Activated CD8-positive, alpha-beta memory T cell treated with anti-CD3 and anti-CD28 coated beads, Interleukin-2, amount 50 U/mL, for 4 hours (primary cell): ENCODE data around the gene DNAH17.

ENCODE experiments used
- DNase-seq: peaks from one replicate; pipeline ENCODE4 v3.0.0-alpha.2; 2020

The DNAH17 gene

DNA sequence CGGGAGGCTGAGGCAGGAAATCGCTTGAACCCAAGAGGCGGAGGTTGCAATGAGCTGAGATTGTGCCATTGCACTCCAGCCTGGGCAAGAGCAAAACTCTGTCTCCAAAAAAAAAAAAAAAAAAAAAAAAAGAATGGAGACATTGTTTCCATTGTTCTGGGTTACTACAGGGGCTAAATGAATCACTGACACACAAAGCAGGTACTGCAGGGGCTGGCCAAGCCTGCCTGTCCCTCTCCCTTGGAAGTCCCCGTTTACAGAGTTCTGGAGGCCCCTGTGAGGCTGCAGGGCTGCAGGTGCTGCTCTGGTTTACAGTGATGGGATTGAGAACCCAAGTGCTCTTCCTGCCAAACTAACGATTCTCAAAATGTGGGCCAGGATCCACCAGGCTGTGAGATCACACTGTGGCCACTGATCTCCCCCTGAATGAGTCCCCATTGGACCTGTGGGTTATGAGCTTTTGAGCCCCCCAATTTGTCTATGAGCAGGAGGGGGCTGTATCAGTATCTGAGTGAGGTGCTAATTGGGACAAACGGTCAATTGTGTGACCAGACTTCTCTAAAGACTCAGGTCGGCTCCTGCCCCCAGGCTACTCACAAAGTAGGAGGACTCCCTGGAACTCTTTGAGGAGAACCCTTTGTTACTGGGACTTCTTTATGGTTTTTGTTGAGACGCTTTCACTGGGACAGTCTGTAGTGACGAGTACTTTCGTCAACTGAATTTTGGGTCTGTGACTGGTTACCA is 39.0 kb downstream of the DNAH17 start:
- DNase-seq: no peak

DNA sequence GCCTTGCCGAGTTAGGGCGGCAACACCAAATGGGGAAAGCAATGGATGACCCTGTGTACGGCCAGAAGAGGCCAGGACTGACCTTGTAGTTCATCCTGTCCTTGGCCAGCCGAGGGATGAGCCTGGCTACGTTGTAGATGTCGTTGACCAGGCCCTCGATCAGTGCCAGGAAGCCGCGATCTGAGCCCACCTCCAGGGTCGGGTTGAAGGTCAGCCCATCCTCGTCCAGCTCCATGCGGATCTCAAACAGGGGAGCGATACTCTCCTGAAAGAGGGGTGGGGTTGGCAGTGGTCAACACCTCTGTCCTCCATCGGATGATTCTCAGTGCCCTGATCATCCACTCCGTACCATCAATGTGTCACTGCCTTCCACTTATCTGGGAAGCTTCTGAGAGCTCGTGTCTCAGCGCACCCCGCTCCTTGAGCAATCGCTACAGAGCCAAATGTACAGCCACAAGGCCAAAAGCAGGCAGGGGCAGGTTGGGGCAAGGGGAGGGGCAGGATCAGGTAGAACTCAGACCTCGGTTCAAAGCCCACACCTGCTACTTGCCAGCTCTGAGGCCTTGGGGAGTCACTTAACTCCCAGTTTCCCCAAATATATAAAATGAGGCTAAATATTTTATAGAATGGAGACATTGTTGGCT is 39.9 kb downstream of the DNAH17 start:
- DNase-seq: no peak

DNA sequence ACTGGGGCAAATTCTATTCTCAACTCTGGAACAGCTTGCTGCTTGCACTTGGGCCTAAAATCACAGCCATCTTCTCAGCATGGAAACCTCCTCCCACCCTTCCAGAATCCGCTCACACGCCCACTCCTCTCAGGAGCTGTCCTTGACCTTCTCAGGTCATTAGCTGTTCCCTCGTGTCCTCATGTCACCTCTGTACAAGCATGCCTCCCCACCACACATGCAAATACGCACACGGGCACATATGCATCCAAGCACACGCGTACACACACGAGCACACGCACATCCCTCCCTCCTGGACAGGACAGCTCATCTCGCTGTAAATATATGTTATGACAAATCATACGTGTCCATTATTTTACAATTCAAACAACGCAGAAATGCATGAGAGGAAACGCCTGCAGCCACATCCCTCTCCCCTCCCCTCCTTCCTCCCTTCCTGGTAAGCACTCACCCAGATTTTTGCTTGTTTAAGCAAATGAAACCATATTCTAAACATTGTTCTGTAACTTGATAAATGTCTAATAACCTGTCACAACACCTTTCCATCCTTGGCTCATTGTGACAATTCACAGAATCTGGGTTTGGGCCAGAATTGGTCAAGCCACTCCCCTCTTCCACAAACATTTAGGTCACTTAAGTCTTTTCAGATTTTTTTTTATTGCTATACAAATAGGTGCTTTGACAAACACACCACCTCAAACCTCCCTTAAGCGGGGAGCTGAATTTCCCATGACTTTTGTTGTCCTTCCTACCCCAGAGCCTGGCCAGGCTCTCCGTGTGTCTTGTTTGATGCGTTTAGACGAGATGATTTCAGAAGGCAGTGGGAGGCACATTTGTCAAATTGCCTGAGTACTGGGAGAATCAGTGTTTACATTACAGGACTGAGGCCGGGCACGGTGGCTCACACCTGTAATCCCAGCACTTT is 41.7 kb downstream of the DNAH17 start:
- DNase-seq: no peak

DNA sequence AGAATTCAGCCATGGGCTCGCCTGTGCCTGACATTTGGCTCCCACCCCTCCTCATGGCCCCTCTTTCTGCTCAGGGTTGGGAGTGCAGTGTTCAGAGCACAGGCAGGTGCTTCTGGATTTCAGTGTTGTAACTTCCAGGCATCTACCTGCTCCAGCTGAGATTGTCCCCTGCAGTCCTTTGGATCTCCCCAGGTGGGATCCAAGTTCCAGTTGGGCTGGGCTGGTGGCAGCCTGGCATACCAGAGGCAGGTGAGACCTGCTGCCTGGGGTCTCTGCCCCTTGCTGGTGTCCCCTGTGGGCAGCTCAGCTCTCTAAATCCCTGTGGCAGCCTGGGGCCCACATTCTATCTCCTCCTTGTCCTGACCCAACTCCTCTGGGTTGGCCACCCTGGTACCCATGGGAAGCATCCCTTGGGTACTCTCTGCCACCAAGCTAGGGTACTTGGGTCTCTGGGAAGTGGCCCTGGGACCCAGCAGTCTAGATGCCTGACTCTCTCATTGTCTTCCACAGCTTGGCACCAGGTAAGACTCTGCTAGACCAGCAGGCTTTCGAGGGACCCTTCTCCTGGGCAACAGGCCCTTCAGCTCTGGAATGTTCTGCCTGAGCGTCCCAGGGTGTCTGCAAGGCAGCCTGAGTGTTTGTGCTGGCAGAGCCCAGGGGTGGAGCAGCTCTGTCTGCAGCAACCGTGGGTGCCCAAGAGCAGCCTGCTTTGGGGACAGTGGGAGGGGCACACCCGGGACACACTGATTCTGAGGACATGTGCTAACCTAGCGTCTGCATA is 42.5 kb downstream of the DNAH17 start:
- no peak for DNase-seq

DNA sequence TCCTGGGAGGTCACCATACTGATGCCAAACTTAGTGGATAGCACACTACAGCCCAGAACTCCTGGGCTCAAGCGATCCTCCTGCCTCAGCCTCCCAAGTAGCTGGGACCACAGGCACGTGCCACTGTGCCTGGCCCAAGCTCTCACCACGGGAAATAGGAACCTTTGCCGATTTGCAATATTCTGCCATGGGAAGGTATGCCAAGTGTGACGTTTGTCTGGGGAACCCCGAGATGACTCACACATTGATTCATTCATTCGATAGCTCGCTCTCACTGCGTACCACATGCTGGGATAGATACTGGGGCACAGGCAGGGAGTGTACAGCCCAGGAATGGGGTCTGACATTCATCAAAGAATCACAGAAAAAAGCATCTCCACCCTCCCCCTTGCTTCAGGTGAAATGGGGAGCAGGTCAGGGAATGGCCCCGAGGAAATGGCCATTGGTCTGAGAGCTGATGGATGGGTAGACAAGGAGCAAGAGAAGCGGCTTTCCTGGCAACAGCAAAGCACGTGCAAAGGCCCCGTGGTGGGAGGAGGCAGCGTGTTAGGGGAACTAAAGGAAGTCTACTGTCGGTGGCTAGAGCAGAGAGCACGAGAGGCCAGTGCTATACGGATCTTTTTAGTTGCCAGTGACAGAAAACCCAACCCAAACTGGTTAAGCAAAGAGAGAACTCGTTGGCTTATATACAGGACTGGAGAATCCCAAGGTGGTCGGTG is 44.1 kb downstream of the DNAH17 start:
- DNase-seq: no peak

DNA sequence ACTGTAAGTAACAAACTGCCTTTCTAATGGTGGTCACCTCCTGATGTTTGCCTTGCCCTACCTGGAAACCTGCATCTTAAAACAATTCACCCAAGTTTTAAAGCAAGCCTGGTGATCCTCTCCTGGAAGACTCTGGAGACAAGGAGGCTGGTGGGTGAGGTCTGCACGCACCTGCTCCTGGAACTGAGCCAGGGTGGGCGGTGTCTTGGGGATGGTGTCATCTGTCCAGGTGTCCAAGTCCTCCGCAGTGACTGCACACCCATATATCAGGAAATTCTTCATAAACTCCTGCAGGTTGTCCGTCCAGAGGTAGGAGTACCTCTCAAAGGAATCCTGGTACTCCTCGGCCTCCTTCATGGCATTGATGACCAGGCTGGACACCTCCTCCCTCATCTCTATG is 44.9 kb downstream of the DNAH17 start:
- DNase-seq: no peak

DNA sequence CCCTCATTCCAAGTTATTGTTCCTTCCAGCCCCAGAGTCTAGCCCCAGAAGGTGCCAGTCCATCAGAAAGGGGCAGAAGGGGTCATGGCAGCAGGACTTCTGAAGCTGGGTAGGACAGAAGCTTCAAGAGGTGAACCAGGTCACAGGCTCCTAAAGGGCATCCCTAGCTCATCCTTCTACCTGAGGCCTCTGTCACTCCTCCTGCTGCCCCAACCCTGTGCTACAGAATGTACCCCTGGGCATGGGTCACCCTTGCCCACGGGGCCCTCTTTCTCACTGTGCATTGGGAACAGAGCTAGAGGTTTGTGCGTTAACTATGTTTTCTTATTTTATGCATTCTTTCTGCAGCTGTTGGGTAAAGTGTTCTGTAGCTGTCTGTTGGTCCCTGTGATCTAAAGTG is 46.5 kb downstream of the DNAH17 start:
- no peak for DNase-seq

DNA sequence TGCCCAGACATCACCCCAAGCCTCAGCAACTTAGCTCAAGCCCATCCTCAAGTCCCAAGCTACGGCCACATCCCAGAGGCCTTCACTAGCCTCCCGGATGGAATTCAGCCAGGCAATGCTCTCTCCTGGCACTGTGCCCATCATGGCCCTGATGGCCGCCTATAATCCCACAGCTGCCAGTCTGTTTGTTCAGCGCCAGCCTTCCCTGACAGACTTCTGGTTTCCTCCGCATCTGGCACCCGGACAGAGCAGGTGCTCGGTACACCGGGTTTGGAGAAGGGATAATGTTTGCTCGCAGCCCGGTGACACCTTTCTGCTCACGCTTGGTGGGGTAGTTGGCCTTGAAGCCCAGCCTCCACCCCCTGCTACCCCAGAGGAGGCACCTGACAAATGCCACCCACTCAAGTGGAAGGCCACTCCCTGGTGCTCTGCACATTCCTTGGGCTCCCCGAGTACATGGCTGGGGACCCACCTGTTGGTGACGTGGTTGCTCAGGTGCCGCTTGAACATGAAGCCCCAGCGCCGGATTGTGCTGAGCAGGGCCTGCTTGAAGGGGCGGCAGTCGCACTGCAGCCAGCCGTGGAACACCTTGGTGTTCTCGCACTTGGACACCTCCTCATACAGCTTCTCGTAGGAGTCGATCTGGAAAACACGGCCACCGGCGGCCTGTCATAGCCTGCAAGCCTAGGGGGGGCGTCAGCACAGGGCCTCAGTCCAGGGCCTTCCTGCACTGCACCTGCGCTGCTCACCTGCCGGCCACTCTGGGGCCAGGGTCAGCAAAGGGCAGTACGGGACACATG is 47.1 kb downstream of the DNAH17 start:
- DNase-seq: no peak

DNA sequence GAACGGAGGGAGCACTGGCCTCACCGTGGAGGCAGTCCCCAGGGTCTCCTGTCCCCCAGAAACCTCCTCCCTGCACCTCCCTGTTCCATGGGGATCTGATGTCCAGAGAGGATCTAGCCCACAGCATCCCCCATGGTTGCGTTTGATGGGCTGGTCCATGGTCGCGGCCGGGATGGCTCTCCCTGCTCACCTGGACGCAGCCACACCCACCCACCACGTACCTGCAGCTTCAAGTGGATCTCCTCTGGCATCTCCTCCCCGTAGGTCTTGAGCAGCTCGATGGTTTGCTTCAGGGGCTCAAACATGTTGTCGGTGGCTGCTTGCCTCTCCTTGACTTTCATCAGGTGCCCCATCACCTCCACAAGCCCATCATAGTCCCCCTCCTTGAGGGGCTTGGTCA is 47.9 kb downstream of the DNAH17 start:
- DNase-seq: no peak

DNA sequence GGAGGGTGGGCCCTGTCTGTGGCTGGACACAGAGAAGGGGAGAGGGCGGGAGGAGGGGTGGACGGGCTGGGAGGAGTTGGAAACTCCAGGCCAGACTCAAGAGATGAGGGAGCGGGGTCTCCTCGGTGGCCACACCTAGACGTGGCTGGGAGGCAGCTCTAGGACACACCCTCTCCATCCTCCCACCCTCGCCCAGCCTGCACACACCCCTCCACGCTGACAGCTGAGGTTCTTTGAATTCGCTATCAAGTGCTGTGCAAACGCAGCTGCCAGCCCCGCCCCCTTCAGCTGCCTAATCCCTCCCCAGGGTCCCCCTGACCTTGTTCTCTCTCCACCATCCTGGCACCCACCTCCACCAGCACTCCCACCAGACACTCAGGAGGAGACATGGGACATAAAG is 48.7 kb downstream of the DNAH17 start:
- DNase-seq: no peak

DNA sequence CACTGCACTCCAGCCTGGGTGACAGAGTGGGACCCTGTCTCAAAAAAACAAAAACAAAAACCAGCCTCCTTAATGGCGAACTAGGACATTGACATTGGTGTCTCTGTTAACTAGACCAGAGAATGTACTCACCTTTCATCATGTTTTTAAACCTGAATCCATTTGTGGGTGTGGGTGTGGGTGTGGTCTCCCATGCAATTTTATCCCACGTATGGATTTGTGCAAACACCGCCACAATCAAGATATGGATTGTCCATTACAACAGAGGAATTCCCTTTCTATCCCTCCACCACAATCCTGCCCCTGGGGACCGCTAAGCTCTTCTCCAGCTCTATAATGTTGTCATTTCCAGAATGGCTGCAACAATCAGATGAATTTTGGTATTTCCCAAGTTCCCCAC is 49.9 kb downstream of the DNAH17 start:
- no peak for DNase-seq

DNA sequence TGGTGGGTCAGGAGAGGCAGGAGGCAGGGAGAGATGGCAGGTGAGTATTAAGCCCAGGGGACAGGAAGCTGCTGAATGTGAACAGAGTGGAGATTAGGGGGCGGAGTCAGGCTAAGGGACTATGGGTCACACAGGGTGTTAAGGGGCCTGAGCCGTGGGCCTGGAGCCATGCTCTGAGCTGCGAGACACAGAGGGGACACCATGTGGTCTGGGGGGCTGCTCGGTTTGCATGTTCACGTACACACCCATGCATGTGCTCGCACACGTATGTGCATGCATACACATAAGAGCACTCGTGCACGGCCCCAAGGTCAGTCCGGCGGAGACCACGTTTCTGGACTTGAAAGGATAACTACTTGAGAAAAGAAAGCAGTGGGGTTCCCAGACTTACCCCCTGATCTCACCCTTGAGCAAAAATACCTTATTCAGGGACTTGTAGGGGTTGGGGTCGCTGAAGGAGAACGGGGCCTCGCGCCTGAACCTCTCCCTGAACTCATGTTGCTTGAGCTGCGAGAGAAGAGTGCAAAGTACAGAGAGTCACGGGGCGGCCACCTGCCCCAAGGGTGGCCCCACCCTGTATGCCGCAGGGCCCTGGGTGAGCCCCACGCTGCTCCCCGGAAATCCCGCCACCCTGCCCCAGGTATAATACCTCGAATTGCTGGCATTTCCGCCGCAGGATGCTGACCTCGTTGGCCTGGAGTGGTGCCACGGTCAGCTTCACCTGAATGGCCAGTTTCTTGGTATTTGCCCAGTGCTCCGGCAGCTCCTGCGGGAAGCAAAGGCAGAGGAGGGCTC is 50.8 kb downstream of the DNAH17 start:
- no peak for DNase-seq

DNA sequence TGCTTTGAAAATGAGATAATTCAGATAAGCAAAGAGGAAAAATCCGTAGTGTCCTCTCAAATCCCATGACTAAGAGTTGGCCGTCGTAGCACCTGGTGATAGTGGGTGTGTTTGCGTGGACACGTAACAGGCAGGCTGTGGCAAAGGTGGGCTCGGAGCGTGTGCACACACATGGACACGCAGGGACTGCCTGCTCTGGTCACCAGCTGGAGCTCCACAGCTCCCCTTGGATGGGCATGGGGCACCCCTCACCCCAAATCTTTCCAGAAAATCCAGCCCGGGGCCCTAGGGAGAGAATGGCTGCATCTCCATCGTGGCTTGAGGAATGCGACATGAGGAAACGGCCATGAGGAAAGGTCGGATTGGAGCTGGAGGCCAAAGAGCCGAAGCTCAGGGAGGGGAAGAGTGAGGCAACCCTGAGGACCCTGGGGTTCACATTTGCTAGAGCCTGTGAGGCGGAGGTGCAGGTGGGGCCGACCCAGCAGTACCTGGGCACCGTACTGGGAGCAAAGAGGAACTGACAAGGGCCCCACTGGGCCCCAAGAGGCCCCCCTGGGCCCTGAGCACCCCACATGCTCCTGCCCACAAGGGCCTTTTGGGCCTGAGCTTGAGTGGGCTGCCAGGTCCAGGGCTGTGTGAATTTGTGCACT is 51.6 kb downstream of the DNAH17 start:
- DNase-seq: no peak

DNA sequence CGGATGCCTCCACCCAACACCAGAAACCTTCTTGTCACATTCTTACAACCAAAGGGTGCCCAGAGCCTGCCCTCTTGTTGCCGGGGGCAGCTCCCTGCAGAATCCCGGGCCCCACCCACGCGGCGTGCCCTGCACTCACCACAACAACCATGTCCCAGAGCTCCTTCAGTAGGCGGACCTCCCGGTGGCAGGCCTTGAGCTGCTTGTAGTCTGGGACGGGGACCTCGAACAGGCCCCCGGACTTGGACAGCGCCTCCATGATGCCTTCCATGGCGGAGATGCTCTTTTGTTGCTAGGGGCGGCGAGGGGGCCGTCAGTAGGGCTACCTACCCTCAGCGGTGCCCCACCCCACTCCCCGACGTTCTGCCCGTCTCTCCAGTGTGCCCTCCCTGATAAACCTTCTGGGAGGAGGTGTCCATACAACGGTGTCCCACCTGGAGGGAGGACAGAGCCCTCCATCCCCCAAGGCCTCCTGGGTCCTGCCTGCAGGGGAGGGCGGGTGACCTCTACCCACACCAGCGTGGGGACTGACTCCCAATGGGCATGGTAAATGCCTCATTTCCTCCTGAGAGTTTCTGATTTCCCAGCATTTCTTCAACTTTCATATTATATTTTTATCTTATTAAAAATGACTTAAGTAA is 52.2 kb downstream of the DNAH17 start:
- DNase-seq: no peak

DNA sequence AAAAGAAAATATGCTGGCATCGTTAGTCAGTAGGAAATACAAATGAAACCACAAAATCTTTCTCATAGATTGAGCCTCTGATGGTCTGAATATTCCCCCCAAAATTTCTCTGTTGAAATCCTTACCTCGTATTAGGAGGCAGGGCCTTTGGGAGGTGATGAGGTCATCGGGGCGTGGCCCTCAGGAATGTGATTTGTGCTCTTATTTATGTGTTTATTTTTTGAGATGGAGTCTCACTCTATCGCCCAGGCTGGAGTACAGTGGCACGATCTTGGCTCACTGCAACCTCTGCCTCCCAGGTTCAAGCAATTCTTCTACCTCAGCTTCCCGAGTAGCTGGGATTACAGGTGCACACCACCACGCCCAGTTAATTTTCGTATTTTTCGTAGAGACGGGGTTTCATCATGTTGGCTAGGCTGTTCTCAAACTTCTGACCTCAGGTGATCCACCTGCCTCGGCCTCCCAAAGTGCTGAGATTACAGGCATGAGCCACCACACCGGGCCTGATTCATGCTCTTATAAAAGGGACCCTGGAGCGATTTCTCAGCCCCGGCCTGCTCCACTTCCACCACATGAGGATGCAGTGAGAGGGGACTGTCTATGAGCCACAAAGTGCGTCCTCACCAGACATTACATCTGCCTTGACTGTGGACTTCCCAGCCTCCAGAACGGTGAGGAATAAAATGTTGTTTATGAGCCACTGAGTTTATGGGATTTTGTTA is 53.1 kb downstream of the DNAH17 start:
- DNase-seq: no peak

DNA sequence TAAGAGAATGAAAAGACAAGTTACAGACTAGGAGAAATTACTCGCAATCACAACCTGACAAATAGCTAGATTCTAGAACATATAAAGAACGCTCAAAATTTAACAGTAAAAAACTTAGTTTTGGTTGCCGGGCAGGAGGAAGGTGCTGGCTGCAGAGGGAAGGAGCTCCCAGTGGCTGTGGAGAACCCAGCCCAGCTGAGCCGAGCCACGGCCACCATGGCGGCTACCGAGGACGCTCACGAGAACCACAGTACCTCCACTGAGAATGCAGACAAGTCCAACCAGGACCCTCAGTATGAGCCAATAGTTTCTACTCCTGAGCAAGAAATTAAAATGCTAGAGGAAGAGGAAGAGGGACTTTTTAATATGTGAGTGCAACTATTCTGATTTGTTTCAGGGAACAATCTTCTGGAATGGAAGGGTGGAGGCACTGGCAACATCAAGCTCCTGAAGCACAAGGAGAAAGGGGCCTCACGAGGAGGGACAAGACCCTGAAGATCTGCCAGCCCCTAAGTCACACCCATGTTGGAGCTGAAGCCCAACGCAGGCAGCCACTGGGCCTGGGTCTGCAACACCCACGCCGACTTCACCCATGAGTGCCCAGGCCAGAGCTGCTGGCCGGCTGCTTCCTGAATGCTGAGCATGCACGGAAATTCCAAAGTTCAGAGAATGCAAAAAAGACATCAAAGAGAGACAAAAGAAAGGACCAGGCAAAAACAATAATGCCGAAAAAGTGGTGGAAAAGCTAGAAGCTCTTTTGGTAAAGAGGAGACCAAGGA is 55.0 kb downstream of the DNAH17 start:
- DNase-seq: no peak

DNA sequence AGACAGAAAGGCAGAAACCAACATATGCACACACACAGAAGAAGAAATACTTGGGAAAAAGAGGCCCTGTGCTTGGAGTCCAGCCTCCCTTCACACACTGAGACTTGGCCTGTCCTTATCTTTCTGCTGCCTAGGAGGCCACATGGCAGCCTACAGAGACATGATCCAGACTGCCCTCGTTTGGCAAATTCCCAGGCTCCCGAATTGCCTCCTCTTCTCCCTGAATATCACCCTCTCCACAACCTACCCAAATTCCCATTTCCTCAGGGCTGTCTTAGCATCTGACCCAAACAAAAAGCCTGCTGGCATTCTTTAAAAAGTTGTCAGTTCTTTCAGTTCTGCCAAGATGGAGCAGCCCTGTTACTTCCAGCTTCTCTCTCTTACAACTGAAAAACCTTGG is 59.8 kb downstream of the DNAH17 start:
- DNase-seq: no peak

DNA sequence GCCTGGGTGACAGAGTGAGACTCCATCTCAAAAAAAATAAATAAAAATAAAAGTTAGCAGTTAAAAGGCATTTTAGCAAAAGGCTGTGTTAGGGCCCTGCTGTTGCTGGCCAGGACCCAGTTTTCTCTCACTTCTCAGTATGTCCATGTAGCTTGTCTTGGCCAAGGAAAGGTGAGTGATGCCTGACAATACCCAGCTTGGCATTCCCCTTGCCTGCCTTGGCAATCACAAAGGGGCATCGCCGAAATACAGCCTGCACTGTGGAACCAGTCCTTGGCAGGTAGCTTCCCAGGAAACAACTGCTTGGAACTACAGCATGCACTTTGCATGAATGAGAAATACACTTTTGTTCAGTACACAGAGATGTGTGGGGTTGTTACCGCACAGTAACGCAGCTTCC is 61.7 kb downstream of the DNAH17 start:
- no peak for DNase-seq
